ENCODE results near the gene HNRNPM.
A peak's percentile ranks its signal among the peaks of the same experiment; 100 is the strongest.

HNRNPM gene

DNA sequence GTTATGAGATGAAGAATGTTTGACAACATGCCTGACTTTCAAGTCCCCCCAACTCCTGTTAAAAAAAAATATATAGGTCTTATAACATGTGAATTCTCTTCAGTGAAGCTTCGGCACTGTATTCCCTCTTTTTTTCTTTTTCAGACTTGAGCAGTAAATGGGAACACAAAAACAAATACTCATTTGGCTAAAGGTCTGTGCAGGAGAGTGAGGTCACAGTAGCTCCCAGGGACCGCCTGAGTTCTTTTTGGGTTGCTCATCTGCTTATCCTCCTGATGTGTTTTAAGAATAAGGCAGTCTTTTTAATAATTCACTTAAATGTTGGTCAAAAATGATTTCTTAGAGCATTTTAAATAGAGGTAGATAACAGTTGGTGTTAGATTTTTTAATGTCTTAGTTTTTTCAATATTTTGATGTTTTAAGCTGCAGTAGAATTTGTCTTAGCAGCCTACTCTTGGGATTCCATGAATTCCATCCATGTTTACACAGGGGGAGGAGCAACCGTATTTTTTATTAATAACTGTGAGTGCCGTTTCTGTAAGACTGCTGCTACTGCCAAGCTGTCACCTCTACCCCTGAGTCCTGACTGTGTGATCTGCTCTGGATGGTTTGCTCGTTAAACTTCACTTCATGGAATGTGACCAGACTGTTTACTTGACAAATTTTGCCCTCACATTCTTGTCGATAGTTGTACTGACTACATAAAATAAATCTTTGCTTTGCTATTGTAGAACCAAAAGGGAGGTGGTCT is 14.9 kb downstream of the HNRNPM start:
- DNase-seq (ENCODE audit: low spot score): peak; percentile 84

DNA sequence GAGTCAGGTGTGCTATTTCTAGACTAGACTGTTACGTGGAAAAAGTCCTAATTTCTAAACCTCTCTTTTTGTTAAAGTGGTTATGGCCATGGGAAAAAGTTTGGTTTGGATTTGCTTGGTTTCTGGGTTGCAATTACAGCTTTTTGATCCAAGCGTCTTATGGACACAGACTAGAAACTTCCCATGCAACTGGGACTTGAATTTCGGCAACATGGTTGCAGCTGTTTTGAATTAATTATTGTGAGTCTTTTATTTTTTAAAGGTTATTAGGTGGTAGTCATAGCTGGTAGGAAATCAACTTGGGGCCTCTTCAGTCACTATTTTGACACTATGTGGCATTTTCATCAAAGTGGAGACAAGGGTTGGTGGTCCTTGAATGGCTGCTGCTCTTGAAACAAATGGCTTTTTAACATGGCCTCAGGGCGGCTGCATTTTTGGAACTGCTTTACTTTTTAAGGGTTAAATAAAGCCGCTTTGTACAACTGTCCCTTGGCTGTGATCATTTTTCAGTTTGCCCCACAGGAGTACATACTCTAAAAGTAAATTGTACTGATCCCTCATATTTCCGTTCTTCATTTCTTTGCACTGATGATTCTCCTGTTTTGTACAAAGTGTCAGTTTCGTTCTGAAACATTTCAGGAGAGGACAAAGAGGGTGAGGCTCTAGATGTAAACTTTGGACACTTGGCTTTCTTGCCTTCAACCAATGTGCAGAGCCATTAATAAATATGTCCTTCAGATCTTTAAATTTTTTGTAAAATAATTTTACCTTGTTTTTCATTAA is 15.9 kb downstream of the HNRNPM start:
- no peak for DNase-seq (ENCODE audit: low spot score)

- no peak for DNase-seq (ENCODE audit: low spot score)
Observed at GRCh38 chr19:8461376-8461775, 16.6 kb downstream of the HNRNPM start.

GRCh38 chr19:8461891-8462290 is 17.1 kb downstream of the HNRNPM start:
- no peak for DNase-seq (ENCODE audit: low spot score)

GRCh38 chr19:8462571-8462970 is 17.8 kb downstream of the HNRNPM start:
- no peak for DNase-seq (ENCODE audit: low spot score)

DNA sequence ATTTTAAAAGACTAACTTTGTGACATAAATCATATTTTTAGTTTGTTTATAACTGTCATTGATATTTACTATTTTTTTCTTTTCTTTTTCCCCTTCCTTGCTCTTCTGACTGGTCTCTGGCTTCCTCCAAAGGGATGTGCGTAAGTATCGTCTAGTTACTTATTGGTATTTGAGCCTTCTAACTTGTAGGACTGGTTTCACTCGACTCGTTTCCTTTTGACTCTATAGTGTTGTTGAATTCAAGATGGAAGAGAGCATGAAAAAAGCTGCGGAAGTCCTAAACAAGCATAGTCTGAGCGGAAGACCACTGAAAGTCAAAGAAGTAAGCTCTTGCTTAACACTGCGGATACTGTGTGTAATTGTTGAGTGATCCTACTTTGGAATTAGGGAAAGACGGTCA is 18.6 kb downstream of the HNRNPM start:
- no peak for DNase-seq (ENCODE audit: low spot score)

GRCh38 chr19:8466018-8466417 is 21.2 kb downstream of the HNRNPM start:
- no peak for DNase-seq (ENCODE audit: low spot score)

DNA sequence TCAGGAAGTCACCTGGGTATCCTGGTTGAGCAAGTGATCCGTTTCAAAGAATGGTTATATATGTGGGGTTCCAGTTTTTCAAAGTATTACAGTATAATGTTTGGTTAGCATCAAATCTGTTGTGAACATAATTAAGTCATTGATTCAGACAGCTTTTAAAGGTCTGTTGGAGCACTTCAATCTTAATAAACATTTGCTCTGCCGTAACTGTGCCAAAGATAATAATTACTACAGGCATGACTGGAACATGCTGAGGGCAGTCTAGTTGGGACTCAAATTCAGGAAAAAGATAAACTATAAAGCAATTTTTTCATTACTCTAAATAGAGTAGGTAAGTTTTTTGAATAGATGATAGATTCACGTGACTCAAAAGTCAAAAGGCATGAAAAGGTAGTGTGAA is 23.3 kb downstream of the HNRNPM start:
- no peak for DNase-seq (ENCODE audit: low spot score)

- DNase-seq (ENCODE audit: low spot score): no peak
Observed at GRCh38 chr19:8468761-8469373, 24.1 kb downstream of the HNRNPM start.

DNA sequence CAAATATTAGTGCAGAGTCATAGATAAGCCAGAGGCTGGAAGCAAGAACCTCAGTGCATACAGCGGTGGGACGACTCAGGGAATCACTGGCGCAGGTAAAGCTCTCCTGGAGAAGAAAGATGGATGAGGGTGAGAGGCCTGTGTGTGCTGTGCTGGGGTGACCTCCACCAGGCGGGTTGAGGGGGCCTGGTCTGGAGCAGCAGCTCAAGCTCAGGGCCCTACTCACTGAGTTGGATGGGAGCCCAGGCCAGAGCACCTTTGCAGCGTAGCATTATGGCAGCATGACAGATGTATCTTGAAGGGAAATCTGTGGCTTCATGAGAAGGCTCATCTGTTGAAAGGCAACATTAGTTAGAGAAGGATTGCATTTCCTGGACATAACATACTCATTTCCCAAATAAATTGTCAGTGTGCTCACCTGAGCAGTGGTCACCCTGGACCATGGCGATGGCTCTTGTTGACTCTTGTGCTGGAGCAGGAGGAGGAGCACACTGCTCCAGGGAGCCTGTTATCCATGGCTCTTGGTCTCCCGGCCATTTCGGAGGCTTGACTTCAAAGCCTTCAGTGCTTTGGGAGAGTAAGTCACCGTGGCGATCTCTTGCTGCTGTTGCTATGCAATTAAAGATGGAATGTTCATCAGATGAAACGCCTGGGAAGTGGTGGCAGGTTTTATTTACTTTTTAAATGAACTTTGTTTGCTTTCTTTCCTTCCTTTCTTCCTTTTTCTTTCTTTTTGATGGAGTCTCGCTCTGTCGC is 25.0 kb downstream of the HNRNPM start:
- no peak for DNase-seq (ENCODE audit: low spot score)

- DNase-seq (ENCODE audit: low spot score): no peak
Observed at GRCh38 chr19:8473648-8474476, 29.1 kb downstream of the HNRNPM start.

DNA sequence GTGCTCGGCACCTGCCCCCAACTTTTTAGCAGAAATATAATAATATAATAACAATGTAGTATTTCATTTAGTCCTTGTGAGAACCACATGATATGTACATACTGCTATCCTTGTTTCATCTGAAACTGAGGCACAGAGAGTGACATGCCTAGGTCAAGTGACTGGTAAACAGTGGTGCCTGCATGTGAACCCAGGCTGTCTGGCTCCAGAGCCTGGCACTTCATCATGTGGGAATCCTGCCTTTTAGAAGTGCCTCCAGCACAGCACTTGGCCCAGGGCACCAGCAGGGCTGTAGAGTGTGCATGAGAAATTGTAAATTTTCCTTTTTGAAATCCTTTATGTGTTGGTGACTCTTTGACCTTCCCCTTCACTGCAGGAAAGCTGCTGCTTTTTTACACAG is 30.2 kb downstream of the HNRNPM start:
- no peak for DNase-seq (ENCODE audit: low spot score)

DNA sequence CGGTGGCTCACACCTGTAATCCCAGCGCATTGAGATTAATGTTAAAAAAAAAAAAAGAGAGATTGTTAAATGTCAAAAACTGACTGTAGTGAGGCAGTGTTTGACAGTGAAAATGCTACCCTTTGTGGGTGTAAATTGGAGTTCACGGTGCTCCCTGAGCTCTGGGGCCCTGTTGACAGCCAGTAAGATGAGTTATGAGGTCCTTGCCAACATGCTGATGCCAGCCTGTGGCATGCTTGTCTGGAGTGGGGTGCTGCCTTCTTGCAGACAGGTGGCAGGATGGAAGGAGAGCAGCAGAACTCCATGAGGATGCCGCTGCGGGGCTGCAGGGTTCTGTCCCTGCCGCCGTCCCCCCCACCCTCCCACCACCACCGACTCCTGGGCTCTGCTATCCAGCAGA is 31.7 kb downstream of the HNRNPM start:
- no peak for DNase-seq (ENCODE audit: low spot score)

GRCh38 chr19:8477889-8478288 is 33.1 kb downstream of the HNRNPM start:
- no peak for DNase-seq (ENCODE audit: low spot score)

DNA sequence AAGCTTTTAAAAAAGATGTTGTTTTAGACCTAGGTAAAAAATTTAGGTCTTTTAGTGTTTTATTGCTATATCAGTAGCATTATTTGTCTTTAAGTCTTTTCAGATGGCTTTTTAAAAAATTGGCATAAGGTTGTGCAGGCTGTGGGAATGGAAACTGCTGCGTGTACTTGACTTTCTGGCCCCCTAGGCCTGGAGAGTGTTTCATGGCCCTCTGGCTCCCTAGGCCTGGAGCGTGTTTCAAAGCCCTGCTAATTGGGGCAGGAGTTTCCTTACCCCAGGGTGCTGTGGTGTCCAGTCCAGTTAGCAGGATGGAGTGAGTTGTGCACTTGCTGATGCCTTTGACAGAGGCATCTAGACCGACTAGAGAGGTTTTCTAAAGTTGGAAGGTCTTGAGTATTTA is 33.8 kb downstream of the HNRNPM start:
- DNase-seq (ENCODE audit: low spot score): no peak

- no peak for DNase-seq (ENCODE audit: low spot score)
Observed at GRCh38 chr19:8481201-8481600, 36.4 kb downstream of the HNRNPM start.

GRCh38 chr19:8481616-8482015 is 36.8 kb downstream of the HNRNPM start:
- no peak for DNase-seq (ENCODE audit: low spot score)

DNA sequence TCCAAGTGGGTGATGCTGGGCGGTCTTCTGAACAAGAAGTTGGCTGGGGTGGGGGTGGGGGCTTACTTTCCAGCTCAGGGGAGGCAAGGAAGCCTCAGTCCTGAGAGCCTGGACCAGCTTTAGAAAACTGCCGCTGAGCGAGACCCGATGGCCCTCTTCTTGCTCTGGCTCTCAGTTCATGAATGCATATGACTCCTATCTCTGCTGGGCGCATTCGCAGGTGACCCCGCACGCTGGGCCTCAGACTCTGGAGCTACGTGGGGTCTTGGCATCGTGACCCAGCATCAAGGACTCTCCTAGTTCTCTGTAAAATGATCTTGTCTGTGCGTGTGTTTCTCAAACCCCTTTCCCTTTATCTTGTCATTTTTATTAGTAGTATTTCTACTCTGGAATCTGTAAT is 37.9 kb downstream of the HNRNPM start:
- DNase-seq (ENCODE audit: low spot score): no peak

GRCh38 chr19:8483165-8483564 is 38.4 kb downstream of the HNRNPM start:
- DNase-seq (ENCODE audit: low spot score): no peak

GRCh38 chr19:8484331-8484894 is 39.6 kb downstream of the HNRNPM start:
- no peak for DNase-seq (ENCODE audit: low spot score)
